Lung (tissue), 12 donors: ENCODE measurements around the gene P2RX1. TPM values are rescaled to one million over a fixed set of nuclear protein-coding genes. Genes with fewer than 3 reads are reported as not detected.

Experiments
- ATAC-seq: fragments of 200-7000 bp; cut with Tn5 transposase; one replicate; pipeline ENCODE4 v1.9.1; 2020; ENCODE audit warnings: moderate number of reproducible peaks; ENCODE audit not compliant: insufficient read depth, low FRiP score
- DNase-seq, 3 donors: peaks; one replicate each; pipeline ENCODE4 v3.0.0-alpha.2; 2013 to 2017
- H3K27ac ChIP-seq, 2 donors: one replicate each; pipeline ENCODE4 v1.5.1; 2013; ENCODE audit warnings: mild to moderate bottlenecking in 2 of 2, moderate library complexity in 2 of 2, control low read depth in 1 of 2, inconsistent platforms in 1 of 2, low read depth in 1 of 2, low read length in 1 of 2
- H3K27me3 ChIP-seq, 3 donors: one replicate each; pipeline ENCODE4 v1.5.1; 2013; ENCODE audit warnings: low read length in 2 of 3; ENCODE audit not compliant: control insufficient read depth in 3 of 3, insufficient read depth in 3 of 3
- H3K36me3 ChIP-seq, 4 donors: one replicate each; pipeline ENCODE4 v1.5.1; 2013; ENCODE audit warnings: low read length in 4 of 4, mild to moderate bottlenecking in 1 of 4, moderate library complexity in 1 of 4; ENCODE audit not compliant: control insufficient read depth in 4 of 4, insufficient read depth in 4 of 4
- H3K4me1 ChIP-seq, 5 donors: one replicate each; pipeline ENCODE4 v1.5.1; 2013; ENCODE audit warnings: low read length in 5 of 5, mild to moderate bottlenecking in 2 of 5, moderate library complexity in 1 of 5; ENCODE audit not compliant: control insufficient read depth in 5 of 5, insufficient read depth in 5 of 5
- H3K4me3 ChIP-seq: one replicate; pipeline ENCODE4 v1.5.1; 2013; ENCODE audit warnings: mild to moderate bottlenecking, control low read depth, moderate library complexity
- H3K9ac ChIP-seq, 2 donors: one replicate each; pipeline ENCODE4 v1.5.1; 2013; ENCODE audit warnings: low read length in 2 of 2, control low read depth in 1 of 2; ENCODE audit not compliant: insufficient read depth in 1 of 2
- H3K9me3 ChIP-seq, 4 donors: one replicate each; pipeline ENCODE4 v1.5.1; 2013; ENCODE audit warnings: low read length in 3 of 4, mild to moderate bottlenecking in 1 of 4, moderate library complexity in 1 of 4; ENCODE audit not compliant: control insufficient read depth in 4 of 4, insufficient read depth in 3 of 4
- WGBS, 2 donors: extraction: QIAGEN DNeasy Blood & Tissue Kit; methylation state at CpG; one replicate each; pipeline ENCODE4 v1.1.7; 2013; 5-methylcytosine and 5-hydroxymethylcytosine counted together
- polyA plus RNA-seq, 2 donors: library from polyadenylated mRNA; stranded (reverse); fragments of 200-250 nt; gene quantifications; one replicate each; pipeline ENCODE4 v1.2.1, GENCODE V29; 2013
- total RNA-seq, 2 donors: library from RNA; depleted of rRNA in 1 of 2; stranded (reverse); fragments of >200 nt in 1 of 2; gene quantifications; one replicate each; pipeline ENCODE4 v1.2.1, GENCODE V29; 2014 to 2021
- TF ChIP-seq, protein P1 (sequence below): IDR thresholded peaks from 2 replicates; pipeline ENCODE4 v1.5.1; 2012; ENCODE audit warnings: mild to moderate bottlenecking; ENCODE audit errors: control extremely low read depth, extremely low read depth
- donor health status: control.
- donor health status: control.
- donor health status: Bipolar disorder and iron deficiency.
- donor health status: healthy.
- donor health status: DM: yes; HTN: yes; CAD: no.

P2RX1 gene
- total and polyA plus RNA-seq, 4 donors, result 4.6 to 16.4 (median 10.5) TPM

DNA sequence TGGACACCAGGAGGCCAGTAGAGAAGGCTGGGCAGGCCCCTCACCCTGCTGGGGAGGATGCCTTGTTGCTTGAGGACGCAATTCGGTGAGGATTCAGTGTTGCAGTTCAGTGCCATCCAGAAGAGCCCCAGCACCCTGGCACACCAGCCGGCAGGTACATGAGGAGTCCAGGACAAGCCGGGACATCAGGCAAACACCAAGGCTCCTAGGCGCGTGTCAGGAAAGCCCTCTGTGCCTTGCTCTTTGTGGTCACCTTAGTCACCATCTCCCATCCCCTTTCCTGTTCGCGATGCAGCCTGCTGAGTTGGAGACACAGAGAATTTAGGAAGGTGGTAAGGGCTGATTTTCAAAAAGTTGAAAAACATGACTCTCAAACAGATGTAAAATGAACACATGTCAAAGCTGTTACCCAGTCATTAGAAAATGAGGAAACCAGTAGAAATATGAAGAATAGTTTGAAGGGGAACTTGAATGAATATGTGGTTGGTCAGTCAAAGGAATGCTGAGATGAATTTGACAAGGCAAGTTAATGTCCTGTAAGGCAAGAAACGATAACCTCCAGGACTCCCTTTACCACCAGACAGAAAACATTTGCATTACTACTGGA, 67.9 kb downstream of the P2RX1 start:
- no peak overlapping the region for H3K9ac ChIP-seq
- no peak overlapping the region for H3K4me3 ChIP-seq
- H3K27ac ChIP-seq, result no peak overlapping the region
- peaks cover 0 to 9% (median 3%) of the 10 kb centered on the region in 4 donors for H3K36me3 ChIP-seq
- no peak for DNase-seq
- no peaks in the 10 kb centered on the region for H3K9me3 ChIP-seq
- no peak for ATAC-seq
- TF ChIP-seq, protein P1, sequence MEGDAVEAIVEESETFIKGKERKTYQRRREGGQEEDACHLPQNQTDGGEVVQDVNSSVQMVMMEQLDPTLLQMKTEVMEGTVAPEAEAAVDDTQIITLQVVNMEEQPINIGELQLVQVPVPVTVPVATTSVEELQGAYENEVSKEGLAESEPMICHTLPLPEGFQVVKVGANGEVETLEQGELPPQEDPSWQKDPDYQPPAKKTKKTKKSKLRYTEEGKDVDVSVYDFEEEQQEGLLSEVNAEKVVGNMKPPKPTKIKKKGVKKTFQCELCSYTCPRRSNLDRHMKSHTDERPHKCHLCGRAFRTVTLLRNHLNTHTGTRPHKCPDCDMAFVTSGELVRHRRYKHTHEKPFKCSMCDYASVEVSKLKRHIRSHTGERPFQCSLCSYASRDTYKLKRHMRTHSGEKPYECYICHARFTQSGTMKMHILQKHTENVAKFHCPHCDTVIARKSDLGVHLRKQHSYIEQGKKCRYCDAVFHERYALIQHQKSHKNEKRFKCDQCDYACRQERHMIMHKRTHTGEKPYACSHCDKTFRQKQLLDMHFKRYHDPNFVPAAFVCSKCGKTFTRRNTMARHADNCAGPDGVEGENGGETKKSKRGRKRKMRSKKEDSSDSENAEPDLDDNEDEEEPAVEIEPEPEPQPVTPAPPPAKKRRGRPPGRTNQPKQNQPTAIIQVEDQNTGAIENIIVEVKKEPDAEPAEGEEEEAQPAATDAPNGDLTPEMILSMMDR, result no peak
- WGBS, 2 donors, result 56 to 74% methylated on average over 9 of the region's 9 CpGs
- H3K27me3 ChIP-seq, result no peaks in the 10 kb centered on the region
- peaks cover 0 to 5% (median 0%) of the 10 kb centered on the region in 5 donors for H3K4me1 ChIP-seq

DNA sequence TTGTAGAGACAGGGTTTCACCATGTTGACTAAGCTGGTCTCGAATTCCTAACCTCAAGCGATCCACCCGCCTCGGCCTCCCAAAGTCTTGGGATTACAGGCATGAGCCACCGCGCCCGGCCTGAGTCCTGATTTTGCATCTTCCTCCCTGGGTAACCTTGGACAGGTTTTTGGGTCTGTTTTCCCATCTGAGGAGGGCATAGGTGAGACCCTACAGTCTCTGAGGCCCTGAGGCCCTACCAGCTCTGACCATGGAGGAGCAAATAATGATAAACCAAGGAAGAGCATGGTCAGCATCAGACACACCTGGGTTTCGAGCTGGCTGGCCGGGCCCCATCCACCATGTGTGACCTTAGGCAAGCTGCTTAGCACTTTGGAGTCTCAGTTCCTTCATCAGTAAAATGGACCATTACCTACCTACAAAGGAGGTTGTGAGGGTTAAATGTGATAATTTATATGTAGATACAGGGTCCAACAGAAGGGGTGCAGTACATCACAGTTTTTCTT, 69.0 kb downstream of the P2RX1 start:
- TF ChIP-seq, protein P1, result no peak
- ATAC-seq (no peak), DNase-seq (no peak)
- Histone ChIP-seq H3K27me3 (no peaks in the 10 kb centered on the region), H3K9me3 (no peaks in the 10 kb centered on the region), H3K27ac (no peak overlapping the region), H3K4me3 (no peak overlapping the region), H3K9ac (no peak overlapping the region), H3K36me3 (peaks cover 0 to 15% (median 5%) of the 10 kb centered on the region in 4 donors), H3K4me1 (peaks cover 0 to 5% (median 0%) of the 10 kb centered on the region in 5 donors)
- 96 to 98% methylated on average over 9 of the region's 9 CpGs for WGBS, 2 donors

Other genes starting within 250 kb of the P2RX1 start
- gene TAX1BP3, start 247.9 kb downstream of the P2RX1 start, total RNA-seq, result 100 to 1,000 TPM in 1 of 2 donors, 10 to 100 TPM in 1; 71.0 to 146 TPM
- gene TAX1BP3, start 247.9 kb downstream of the P2RX1 start, polyA plus RNA-seq, result 100 to 1,000 TPM in 1 of 2 donors, 10 to 100 TPM in 1; 69.7 to 123 TPM
- gene EMC6, start 247.7 kb downstream of the P2RX1 start, total RNA-seq, result 10 to 100 TPM; 10.9 to 40.0 TPM
- 10 to 100 TPM; 85.0 to 93.4 TPM for gene EMC6, start 247.7 kb downstream of the P2RX1 start, polyA plus RNA-seq
- 1 to 10 TPM; 2.0 to 4.7 TPM for gene P2RX5, start 220.3 kb downstream of the P2RX1 start, total RNA-seq
- 1 to 10 TPM; 1.3 to 4.7 TPM for gene P2RX5, start 220.3 kb downstream of the P2RX1 start, polyA plus RNA-seq
- 1 to 10 TPM in 1 of 2 donors, under 1 TPM in 1; 0.55 to 1.1 TPM for gene HASPIN, start 192.6 kb downstream of the P2RX1 start, total RNA-seq
- gene HASPIN, start 192.6 kb downstream of the P2RX1 start, polyA plus RNA-seq, result under 1 TPM; 0.24 to 0.47 TPM
- gene ITGAE, start 115.3 kb downstream of the P2RX1 start, total RNA-seq, result 10 to 100 TPM; 16.8 to 21.3 TPM
- gene ITGAE, start 115.3 kb downstream of the P2RX1 start, polyA plus RNA-seq, result 10 to 100 TPM; 34.0 to 37.3 TPM
- 10 to 100 TPM; 34.3 to 49.4 TPM for gene NCBP3, start 70.2 kb downstream of the P2RX1 start, total RNA-seq
- gene NCBP3, start 70.2 kb downstream of the P2RX1 start, polyA plus RNA-seq, result 10 to 100 TPM; 15.9 to 17.8 TPM
- 10 to 100 TPM in 1 of 2 donors, 1 to 10 TPM in 1; 3.8 to 14.9 TPM for gene CAMKK1, start 23.4 kb downstream of the P2RX1 start, total RNA-seq
- gene CAMKK1, start 23.4 kb downstream of the P2RX1 start, polyA plus RNA-seq, result 10 to 100 TPM in 1 of 2 donors, 1 to 10 TPM in 1; 7.9 to 11.0 TPM
- gene ATP2A3, start 48.0 kb upstream of the P2RX1 start, total RNA-seq, result 10 to 100 TPM; 19.0 to 64.6 TPM
- gene ATP2A3, start 48.0 kb upstream of the P2RX1 start, polyA plus RNA-seq, result 10 to 100 TPM; 16.6 to 31.9 TPM
- 10 to 100 TPM; 54.6 to 61.3 TPM for gene ZZEF1, start 226.6 kb upstream of the P2RX1 start, total RNA-seq
- 10 to 100 TPM; 15.6 to 17.1 TPM for gene ZZEF1, start 226.6 kb upstream of the P2RX1 start, polyA plus RNA-seq
- 10 to 100 TPM; 17.1 to 21.8 TPM for gene CYB5D2, start 226.7 kb upstream of the P2RX1 start, total RNA-seq
- gene CYB5D2, start 226.7 kb upstream of the P2RX1 start, polyA plus RNA-seq, result 10 to 100 TPM in 1 of 2 donors, 1 to 10 TPM in 1; 9.2 to 11.6 TPM